Ishikawa (cell line): ENCODE measurements around the gene CUEDC1.
A peak's percentile ranks its signal among the peaks of the same experiment; 100 is the strongest.

ENCODE experiments used
- CEBPB ChIP-seq: IDR thresholded peaks from 2 replicates; pipeline ENCODE4 v1.6.1; 2012
- CREB1 ChIP-seq: IDR thresholded peaks from 2 replicates; pipeline ENCODE4 v1.6.1; 2012; ENCODE audit warnings: low read depth
- EGR1 ChIP-seq: IDR thresholded peaks from 2 replicates; pipeline ENCODE4 v1.6.1; 2012
- EP300 ChIP-seq: IDR thresholded peaks from 2 replicates; pipeline ENCODE4 v1.6.1; 2012; ENCODE audit warnings: borderline replicate concordance
- FOXM1 ChIP-seq: IDR thresholded peaks from 2 replicates; pipeline ENCODE4 v1.6.1; 2012; ENCODE audit warnings: low read depth, borderline replicate concordance
- NFIC ChIP-seq: IDR thresholded peaks from 2 replicates; pipeline ENCODE4 v1.6.1; 2012
- RAD21 ChIP-seq: IDR thresholded peaks from 2 replicates; pipeline ENCODE4 v1.6.1; 2012; ENCODE audit warnings: low read depth
- TAF1 ChIP-seq: IDR thresholded peaks from 2 replicates; pipeline ENCODE4 v1.6.1; 2012; ENCODE audit warnings: low read depth, mild to moderate bottlenecking
- TCF12 ChIP-seq: IDR thresholded peaks from 2 replicates; pipeline ENCODE4 v1.6.1; 2012; ENCODE audit warnings: low read depth
- TEAD4 ChIP-seq: IDR thresholded peaks from 2 replicates; pipeline ENCODE4 v1.6.1; 2012
- YY1 ChIP-seq: IDR thresholded peaks from 2 replicates; pipeline ENCODE4 v1.6.1; 2012; ENCODE audit warnings: low read depth
- ZBTB7A ChIP-seq: IDR thresholded peaks from 2 replicates; pipeline ENCODE4 v1.6.1; 2012; ENCODE audit warnings: low read depth
- TF ChIP-seq, protein P1 (sequence below): IDR thresholded peaks from 2 replicates; pipeline ENCODE4 v1.6.1; 2012
- TF ChIP-seq, protein P2 (sequence below): IDR thresholded peaks from 2 replicates; pipeline ENCODE4 v1.6.1; 2012; ENCODE audit warnings: low read depth, mild to moderate bottlenecking
- TF ChIP-seq, protein P3 (sequence below): IDR thresholded peaks from 2 replicates; pipeline ENCODE4 v1.6.1; 2012

The CUEDC1 gene

DNA sequence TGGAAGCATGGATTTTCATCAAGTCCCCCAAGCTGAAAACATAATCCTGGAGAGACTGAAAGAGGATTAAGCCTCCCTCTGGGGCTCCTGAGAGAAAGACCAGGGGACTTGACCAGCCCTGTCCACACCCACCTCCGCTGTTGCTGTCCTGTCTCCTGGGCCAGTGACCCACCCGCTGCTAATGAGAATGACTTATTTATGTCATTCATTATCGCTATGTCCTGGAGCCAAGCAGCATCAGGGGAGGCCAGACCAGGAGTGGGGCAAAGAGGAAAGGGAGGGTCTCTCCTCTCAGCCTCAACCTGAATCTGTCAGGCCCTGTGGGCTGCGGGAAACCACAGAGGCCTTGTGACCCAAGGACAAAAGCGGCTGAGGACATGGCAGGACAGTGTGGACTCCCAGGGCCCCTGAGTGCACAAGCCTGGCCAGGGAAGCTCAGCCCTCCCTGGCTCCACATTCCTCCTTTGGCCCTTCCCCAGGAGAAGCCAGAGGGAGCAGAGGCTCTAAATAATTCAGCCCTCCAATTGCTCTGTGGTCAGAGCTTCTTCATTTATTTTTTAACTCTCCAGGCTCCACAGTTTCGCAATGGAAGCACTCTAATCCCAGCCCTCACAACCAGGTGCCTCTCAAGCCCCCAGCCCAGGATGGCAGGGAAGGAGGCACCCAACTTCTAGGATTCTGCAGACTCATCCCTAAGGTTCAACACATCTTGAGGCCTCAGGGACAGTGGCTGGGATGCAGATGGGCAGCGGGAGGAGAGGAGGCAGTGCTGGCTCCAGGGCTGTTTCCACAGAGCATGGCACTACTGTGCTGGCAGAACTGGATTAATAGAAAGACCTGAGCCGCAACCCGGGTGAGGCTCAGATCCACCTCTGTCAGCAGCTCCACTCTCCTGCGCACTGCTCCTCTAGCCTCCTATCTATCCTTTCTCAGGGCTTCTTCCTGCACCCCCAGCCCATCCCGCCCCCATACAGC, 19.1 kb downstream of the CUEDC1 start:
- TF ChIP-seq YY1 (no peak), FOXM1 (no peak), CEBPB (peak; percentile 56; the same call in 1 of the 2 replicates)

DNA sequence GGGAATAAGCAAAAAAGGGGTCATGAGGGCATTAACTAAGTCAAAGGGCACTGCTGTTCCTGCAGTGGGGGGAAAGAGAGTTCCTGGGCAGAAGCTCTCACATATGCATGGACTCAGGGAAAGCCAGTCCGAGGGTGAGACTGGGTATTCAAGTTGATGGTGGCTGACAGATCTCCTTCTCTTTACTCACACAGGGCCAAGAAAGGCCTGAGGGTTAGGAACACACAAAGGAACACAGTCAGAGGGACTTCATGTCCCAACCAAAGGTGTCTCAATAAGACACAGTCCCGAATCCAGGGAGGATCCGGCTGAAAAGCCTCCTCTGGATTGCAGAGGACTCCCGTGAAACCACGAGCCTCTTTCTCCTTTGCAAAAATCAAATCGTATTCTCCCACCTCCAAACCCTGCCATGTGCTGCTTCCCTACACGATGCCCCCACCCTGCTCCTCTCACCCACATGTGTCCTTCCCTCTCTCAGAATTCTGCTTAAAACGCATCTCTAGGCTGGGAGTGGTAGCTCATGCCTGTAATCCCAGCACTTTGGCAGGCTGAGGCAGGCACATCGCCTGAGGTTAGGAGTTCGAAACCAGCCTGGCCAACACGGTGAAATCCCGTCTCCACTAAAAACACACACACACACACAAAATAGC, 23.6 kb downstream of the CUEDC1 start:
- TF ChIP-seq EP300 (no peak), CREB1 (no peak), NFIC (no peak), ZBTB7A (no peak), EGR1 (no peak), TEAD4 (no peak), TCF12 (no peak), YY1 (no peak), FOXM1 (no peak)
- TF ChIP-seq, protein P1, sequence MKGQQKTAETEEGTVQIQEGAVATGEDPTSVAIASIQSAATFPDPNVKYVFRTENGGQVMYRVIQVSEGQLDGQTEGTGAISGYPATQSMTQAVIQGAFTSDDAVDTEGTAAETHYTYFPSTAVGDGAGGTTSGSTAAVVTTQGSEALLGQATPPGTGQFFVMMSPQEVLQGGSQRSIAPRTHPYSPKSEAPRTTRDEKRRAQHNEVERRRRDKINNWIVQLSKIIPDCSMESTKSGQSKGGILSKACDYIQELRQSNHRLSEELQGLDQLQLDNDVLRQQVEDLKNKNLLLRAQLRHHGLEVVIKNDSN = no peak
- TF ChIP-seq, protein P2, sequence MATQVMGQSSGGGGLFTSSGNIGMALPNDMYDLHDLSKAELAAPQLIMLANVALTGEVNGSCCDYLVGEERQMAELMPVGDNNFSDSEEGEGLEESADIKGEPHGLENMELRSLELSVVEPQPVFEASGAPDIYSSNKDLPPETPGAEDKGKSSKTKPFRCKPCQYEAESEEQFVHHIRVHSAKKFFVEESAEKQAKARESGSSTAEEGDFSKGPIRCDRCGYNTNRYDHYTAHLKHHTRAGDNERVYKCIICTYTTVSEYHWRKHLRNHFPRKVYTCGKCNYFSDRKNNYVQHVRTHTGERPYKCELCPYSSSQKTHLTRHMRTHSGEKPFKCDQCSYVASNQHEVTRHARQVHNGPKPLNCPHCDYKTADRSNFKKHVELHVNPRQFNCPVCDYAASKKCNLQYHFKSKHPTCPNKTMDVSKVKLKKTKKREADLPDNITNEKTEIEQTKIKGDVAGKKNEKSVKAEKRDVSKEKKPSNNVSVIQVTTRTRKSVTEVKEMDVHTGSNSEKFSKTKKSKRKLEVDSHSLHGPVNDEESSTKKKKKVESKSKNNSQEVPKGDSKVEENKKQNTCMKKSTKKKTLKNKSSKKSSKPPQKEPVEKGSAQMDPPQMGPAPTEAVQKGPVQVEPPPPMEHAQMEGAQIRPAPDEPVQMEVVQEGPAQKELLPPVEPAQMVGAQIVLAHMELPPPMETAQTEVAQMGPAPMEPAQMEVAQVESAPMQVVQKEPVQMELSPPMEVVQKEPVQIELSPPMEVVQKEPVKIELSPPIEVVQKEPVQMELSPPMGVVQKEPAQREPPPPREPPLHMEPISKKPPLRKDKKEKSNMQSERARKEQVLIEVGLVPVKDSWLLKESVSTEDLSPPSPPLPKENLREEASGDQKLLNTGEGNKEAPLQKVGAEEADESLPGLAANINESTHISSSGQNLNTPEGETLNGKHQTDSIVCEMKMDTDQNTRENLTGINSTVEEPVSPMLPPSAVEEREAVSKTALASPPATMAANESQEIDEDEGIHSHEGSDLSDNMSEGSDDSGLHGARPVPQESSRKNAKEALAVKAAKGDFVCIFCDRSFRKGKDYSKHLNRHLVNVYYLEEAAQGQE = no peak
- TF ChIP-seq, protein P3, sequence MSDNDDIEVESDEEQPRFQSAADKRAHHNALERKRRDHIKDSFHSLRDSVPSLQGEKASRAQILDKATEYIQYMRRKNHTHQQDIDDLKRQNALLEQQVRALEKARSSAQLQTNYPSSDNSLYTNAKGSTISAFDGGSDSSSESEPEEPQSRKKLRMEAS = no peak

DNA sequence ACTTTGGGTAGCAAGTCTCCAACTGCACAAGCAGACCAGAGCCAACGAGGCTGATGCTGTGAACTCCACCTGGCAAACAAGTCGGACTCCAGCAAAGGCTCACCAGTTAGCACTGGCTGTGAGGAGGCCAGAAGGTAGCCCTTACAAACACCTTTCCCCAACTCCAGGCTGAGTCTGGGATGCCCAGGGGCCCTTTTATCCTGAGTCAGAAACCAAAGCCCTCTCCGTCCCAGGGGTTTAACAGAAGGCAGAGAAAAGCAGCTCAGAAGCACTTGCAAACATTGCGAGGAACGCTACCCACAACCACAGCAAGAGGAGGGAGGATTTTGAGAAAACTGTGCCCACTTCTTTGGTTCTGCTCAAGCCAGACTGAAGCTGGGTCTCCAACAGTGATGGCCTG, 25.0 kb downstream of the CUEDC1 start:
- TF ChIP-seq, protein P3 = no peak
- no peak for TF ChIP-seq YY1
- TF ChIP-seq, protein P2 = no peak
- no peak for TF ChIP-seq NFIC
- no peak for TF ChIP-seq TEAD4
- no peak for TF ChIP-seq ZBTB7A
- TF ChIP-seq CEBPB = no peak
- TF ChIP-seq CREB1 = no peak
- no peak for TF ChIP-seq TCF12
- TF ChIP-seq, protein P1 = no peak

DNA sequence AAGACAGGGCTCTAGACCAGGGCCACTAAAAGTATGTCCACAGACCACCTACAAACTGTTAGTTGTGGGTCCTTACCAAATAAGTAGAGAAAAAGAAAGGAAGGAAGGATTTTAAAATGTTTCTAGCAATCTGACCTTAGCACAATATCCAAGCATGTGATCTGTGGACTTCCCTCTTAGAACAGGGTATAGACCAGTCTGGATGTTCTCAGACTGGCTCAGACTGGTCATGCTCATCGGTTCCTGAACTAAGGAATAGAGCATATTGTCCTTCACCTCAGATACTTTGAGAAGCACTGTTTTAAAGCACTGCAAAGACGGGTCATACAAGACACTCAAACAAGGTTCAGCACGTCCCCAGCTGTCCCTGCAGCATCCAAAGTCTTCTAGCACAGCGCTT, 25.8 kb downstream of the CUEDC1 start:
- TF ChIP-seq TAF1 = no peak
- no peak for TF ChIP-seq CREB1
- TF ChIP-seq FOXM1 = no peak
- TF ChIP-seq TCF12 = no peak
- TF ChIP-seq, protein P1 = no peak
- no peak for TF ChIP-seq CEBPB
- no peak for TF ChIP-seq EGR1
- no peak for TF ChIP-seq TEAD4

DNA sequence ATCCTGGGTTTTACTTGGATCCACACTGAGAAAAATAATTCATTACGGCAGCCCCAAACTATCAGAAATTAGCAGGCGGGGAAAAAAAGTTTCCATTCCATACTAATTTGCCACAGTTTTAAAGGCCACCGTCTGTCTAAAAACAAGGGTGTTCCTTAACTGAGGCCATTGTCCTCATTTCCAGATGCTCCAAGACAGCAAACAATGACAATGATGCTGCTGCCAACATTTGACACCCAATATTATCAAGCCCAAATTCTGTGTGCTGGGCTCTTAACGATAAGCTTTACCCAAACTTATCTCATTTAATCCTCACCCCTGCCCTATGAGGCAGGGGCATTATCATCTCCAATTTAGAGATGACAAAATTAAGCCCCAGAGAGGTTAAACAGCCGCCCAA, 26.3 kb downstream of the CUEDC1 start:
- TF ChIP-seq, protein P3 = no peak
- TF ChIP-seq, protein P2 = no peak
- no peak for TF ChIP-seq NFIC
- no peak for TF ChIP-seq EGR1
- TF ChIP-seq TAF1 = no peak
- no peak for TF ChIP-seq RAD21
- no peak for TF ChIP-seq ZBTB7A
- no peak for TF ChIP-seq TEAD4
- TF ChIP-seq, protein P1 = no peak
